A549 (cell line): ENCODE results near the gene TCEA2. TPM values are rescaled to one million over a fixed set of nuclear protein-coding genes. Genes with fewer than 3 reads are reported as not detected.

ENCODE experiments used
- ATAC-seq, 2 experiments: fragments of 200-7000 bp in 1 of 2; fragments of >200 bp in 1 of 2; cut with Nextera tagmentation in 1 of 2; cut with Tn5 transposase in 1 of 2; 3 replicates each; pipeline versions ENCODE4 v1.8.0 to v1.9.1; 2018 to 2020; ENCODE audit warnings: mild to moderate bottlenecking in 1 of 2, moderate library complexity in 1 of 2
- CTCF ChIA-PET: fragments of 300-600 bp; sonication (Branson Sonifier 250); formaldehyde crosslinking; extraction: SDS; loops from one replicate; lab custom pipeline; 2021; ENCODE audit warnings: antibody characterized with exemption, inconsistent platforms; lab: Yijun Ruan, JAX
- POLR2A ChIA-PET: fragments of 350-600 bp; formaldehyde crosslinking; extraction: SDS; loops from one replicate; lab custom pipeline; 2021; ENCODE audit warnings: antibody characterized with exemption, inconsistent platforms; lab: Yijun Ruan, JAX
- DNase-seq, 2 experiments: peaks; one replicate each; pipeline versions ENCODE4 v3.0.0 to v3.0.0-alpha.2; 2011 to 2016; ENCODE audit warnings: low read depth in 1 of 2, low spot score in 1 of 2
- FAIRE-seq: peaks from 2 replicates; lab custom pipeline; 2011; peaks lifted over from hg19 to GRCh38; lab: Jason Lieb, UNC
- H3K27ac ChIP-seq, 2 experiments: fragments of >200 bp; sonication (Bioruptor Twin); formaldehyde crosslinking; 3 replicates each; pipeline ENCODE4 v1.5.1; 2016 to 2017
- H3K4me1 ChIP-seq: fragments of >200 bp; sonication (Bioruptor Twin); formaldehyde crosslinking; 3 replicates; pipeline ENCODE4 v1.6.1; 2016
- H3K4me2 ChIP-seq: fragments of >200 bp; sonication (Bioruptor Twin); formaldehyde crosslinking; 3 replicates; pipeline ENCODE4 v1.6.1; 2016
- H3K4me3 ChIP-seq: fragments of >200 bp; sonication (Bioruptor Twin); formaldehyde crosslinking; 3 replicates; pipeline ENCODE4 v1.5.1; 2016
- H3K9me3 ChIP-seq: fragments of >200 bp; sonication (Bioruptor Twin); formaldehyde crosslinking; 3 replicates; pipeline ENCODE4 v1.6.1; 2016
- BHLHE40 ChIP-seq: IDR thresholded peaks from 2 replicates; pipeline ENCODE4 v1.6.1; 2012; ENCODE audit warnings: low read depth, low read length, inconsistent platforms
- CBX2 ChIP-seq: fragments of 200-600 bp; sonication (generic); IDR thresholded peaks from 2 replicates; pipeline ENCODE4 v1.6.1; 2016; ENCODE audit warnings: low read depth, mild to moderate bottlenecking, borderline replicate concordance
- ELK1 ChIP-seq: fragments of 150-350 bp; IDR thresholded peaks from 2 replicates; pipeline ENCODE4 v1.6.1; 2014; ENCODE audit warnings: low read depth, mild to moderate bottlenecking, low read length
- GATA3 ChIP-seq: IDR thresholded peaks from 2 replicates; pipeline ENCODE4 v1.6.1; 2012; ENCODE audit warnings: borderline replicate concordance
- HES2 ChIP-seq: fragments of >200 bp; sonication (Bioruptor Twin); formaldehyde crosslinking; IDR thresholded peaks from 2 replicates; pipeline ENCODE4 v1.6.1; 2016
- NPAS2 ChIP-seq: fragments of 250-450 bp; sonication (Bioruptor Pico); IDR thresholded peaks from 2 replicates; pipeline ENCODE4 v1.8.0; 2022; ENCODE audit warnings: mild to moderate bottlenecking, moderate library complexity, borderline replicate concordance
- POLR2A ChIP-seq: IDR thresholded peaks from 2 replicates; pipeline ENCODE4 v1.6.1; 2012; ENCODE audit warnings: mild to moderate bottlenecking, low read length
- REST ChIP-seq: fragments of 200-600 bp; sonication (generic); IDR thresholded peaks from 2 replicates; pipeline ENCODE4 v1.6.1; 2016; ENCODE audit warnings: antibody characterized with exemption, mild to moderate bottlenecking, moderate library complexity
- RFX5 ChIP-seq: fragments of 450-650 bp; IDR thresholded peaks from 2 replicates; pipeline ENCODE4 v1.7.1; 2014; ENCODE audit warnings: antibody characterized with exemption, mild to moderate bottlenecking, moderate library complexity
- SREBF2 ChIP-seq: fragments of 450-650 bp; IDR thresholded peaks from 2 replicates; pipeline ENCODE4 v1.6.1; 2014; ENCODE audit warnings: mild to moderate bottlenecking, moderate library complexity
- USF2 ChIP-seq: fragments of 450-650 bp; IDR thresholded peaks from 2 replicates; pipeline ENCODE4 v1.6.1; 2014; ENCODE audit warnings: antibody characterized with exemption
- ZNF302 ChIP-seq: fragments of 250-450 bp; sonication (Bioruptor Pico); IDR thresholded peaks from 2 replicates; pipeline ENCODE4 v1.9.0; 2021; ENCODE audit warnings: inconsistent platforms, mild to moderate bottlenecking, moderate library complexity
- WGBS: methylation state at CpG from one replicate; pipeline ENCODE4 v1.1.6; 2017; ENCODE audit errors: missing lambda C conversion rate; 5-methylcytosine and 5-hydroxymethylcytosine counted together
- polyA plus RNA-seq, 4 experiments: library from polyadenylated mRNA; depleted of rRNA in 3 of 4; stranded (reverse); fragments of >200 nt; fragmentation: RNase III in 1 of 4; extraction: RNeasy Plus Mini Kit Qiagen cat#74134 plus additional on column Dnase treatment in 1 of 4; gene quantifications; 2 replicates in 3 of 4; 3 replicates in 1 of 4; pipeline ENCODE4 v1.2.3, GENCODE V29; 2011 to 2017

The TCEA2 gene
- polyA plus RNA-seq, 2 of the 4 experiments (the other 2 are of a cell fraction), result 11.2 to 29.8 TPM

GRCh38 chr20:64109831-64110391, 46.9 kb downstream of the TCEA2 start (continued):
- TF ChIP-seq USF2, result no peak

GRCh38 chr20:64110411-64111068, 47.5 kb downstream of the TCEA2 start:
- ATAC-seq (no peak), DNase-seq (no peak), FAIRE-seq (no peak)
- CTCF ChIA-PET, result interaction anchor here (1.0 to 7.6 kb wide), 5 partner anchors 9 to 71 kb away, joined by 3 to 63 read pairs (median 6); partner anchors contain the start of gene LKAAEAR1
- no peak overlapping the region for H3K27ac ChIP-seq
- WGBS, result 91% methylated on average over 8 of the region's 10 CpGs
- no peak overlapping the region for H3K4me3 ChIP-seq
- no peaks in the 10 kb centered on the region for H3K9me3 ChIP-seq
- H3K4me2 ChIP-seq, result no peak overlapping the region
- POLR2A ChIA-PET, result no interaction called here
- TF ChIP-seq HES2 (no peak), CBX2 (no peak), RFX5 (no peak), GATA3 (no peak), ZNF302 (CRISPR knock-in tag) (no peak), ELK1 (no peak), BHLHE40 (no peak), POLR2A (no peak)
- no peaks in the 10 kb centered on the region for H3K4me1 ChIP-seq

- no peak overlapping the region for H3K27ac ChIP-seq
- WGBS, result 77% methylated on average over 18 of the region's 19 CpGs
- no peak overlapping the region for H3K4me3 ChIP-seq
- H3K4me2 ChIP-seq, result no peak overlapping the region
- no peak for DNase-seq
- no peaks in the 10 kb centered on the region for H3K4me1 ChIP-seq
- CTCF ChIA-PET, result interaction anchor here (0.8 to 7.6 kb wide), 5 partner anchors 9 to 53 kb away, joined by 3 to 63 read pairs (median 6); partner anchors contain the start of gene LKAAEAR1
- TF ChIP-seq SREBF2 (no peak), NPAS2 (CRISPR knock-in tag) (no peak), REST (no peak)
- POLR2A ChIA-PET, result no interaction called here
- FAIRE-seq, result no peak
- no peak for ATAC-seq
- H3K9me3 ChIP-seq, result no peaks in the 10 kb centered on the region
Observed at GRCh38 chr20:64111841-64112641, 49.0 kb downstream of the TCEA2 start.
